ENCODE results near the gene SIRT3.
"Not testable (repeated sequence)": the region's sequence is repeated elsewhere in the genome, so short reads cannot be mapped to it uniquely, and the experiment has no call there.

SIRT3 gene

DNA sequence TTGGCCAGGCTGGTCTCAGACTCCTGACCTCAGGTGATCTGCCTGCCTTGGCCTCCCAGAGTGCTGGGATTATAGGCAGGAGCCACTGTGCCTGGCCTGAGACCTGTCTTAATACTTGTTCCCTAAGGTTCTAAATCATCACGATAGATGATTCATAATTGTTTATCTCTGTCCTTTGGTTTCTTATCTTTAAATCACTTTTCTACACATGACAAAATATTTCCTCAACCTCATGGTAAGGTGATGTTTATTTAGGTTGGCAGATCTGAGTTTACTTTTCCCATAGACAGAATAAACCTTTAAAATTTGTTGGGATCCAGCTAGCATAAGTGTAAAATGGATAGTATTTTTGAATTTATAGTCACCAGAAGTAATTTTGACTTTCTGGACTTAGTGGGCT, 4.2 kb upstream of the SIRT3 start:
- Mint-ChIP-seq H3K27me3 (ENCODE audit: low read depth, poor library complexity) (no peaks in the 10 kb centered on the region), H3K4me3 (no peak overlapping the region), H3K27ac (no peak overlapping the region), H3K36me3 (ENCODE audit: low read depth) (peaks cover 42% of the 10 kb centered on the region), H3K9me3 (no peaks in the 10 kb centered on the region), H3K4me1 (peaks cover 20% of the 10 kb centered on the region)
- DNase-seq: no peak
- no peak for TF ChIP-seq CTCF (IDR thresholded peaks at IDR 0.05)

DNA sequence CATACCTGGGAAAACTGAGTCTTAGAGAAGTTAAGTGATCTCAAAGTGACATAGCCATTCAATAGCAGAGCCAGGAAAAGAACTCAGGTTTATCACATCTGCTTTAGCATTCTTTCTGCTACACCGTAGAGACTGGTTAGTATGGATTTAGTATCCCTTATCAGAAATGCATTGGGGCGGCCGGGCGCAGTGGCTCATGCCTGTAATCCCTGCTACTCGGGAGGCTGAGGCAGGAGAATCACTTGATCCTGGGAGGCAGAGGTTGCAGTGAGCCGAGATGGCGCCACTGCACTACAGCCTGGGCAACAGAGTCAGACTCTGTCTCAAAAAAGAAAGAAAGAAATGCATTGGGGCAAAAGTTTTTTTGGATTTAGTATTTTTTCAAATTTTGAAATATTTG, 2.2 kb upstream of the SIRT3 start:
- not testable (repeated sequence) for DNase-seq; H3K27ac Mint-ChIP-seq; H3K27me3 Mint-ChIP-seq (ENCODE audit: low read depth, poor library complexity); H3K9me3 Mint-ChIP-seq
- H3K36me3 Mint-ChIP-seq (ENCODE audit: low read depth): peaks cover 32% of the 10 kb centered on the region
- H3K4me3 Mint-ChIP-seq: peak overlapping the region; percentile 95
- H3K4me1 Mint-ChIP-seq: peaks cover 28% of the 10 kb centered on the region

DNA sequence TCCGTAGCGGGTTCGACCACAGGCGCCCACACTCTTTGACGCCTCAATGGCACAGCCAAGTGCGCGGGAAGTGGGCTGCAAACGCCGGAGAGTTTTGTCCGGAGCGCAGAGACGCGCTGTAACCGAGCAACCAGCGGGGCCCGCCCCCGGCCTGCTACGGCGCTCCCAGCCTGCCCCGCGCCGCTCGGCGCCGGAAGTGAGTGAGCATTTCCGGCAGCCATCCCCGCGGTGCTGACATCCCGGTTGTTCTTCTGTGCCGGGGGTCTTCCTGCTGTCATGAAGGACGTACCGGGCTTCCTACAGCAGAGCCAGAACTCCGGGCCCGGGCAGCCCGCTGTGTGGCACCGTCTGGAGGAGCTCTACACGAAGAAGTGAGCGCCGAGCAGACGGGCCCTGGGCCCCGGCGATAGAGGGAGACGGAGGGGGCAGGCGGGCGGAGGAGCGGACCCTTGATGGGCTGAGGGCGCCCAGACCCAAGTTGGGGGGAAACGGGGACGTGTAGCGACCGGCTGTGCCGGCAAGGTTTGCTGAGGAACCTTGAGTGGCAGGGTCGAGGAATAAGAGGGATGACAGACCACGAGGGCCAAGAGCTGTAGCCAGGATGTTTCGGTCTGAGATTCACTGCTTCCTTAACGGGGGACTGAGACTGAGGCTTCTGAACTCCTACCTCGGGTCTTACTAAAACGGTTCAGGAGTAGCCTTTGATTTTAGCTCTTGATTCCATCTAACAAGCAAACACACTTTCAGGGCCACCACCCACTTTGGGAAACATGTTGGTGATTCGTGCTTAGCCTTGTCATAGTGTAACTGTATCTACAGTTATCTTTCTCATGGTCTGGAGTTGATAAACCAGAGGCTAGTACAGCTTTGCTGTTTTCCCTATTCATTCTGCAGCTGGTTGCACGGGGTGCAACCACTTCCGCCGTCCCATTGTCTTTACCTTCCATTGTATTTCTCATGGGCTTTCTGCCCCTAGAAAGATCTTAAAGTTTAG, 929 bp upstream of the SIRT3 start, which contains the start of gene PSMD13:
Gene PSMD13, plus strand, starts transcription at position 203 of the 994 bp plus-strand sequence. Its CDS starts 74 bp downstream, at position 277.
- H3K36me3 Mint-ChIP-seq (ENCODE audit: low read depth): peaks cover 19% of the 10 kb centered on the region
- H3K4me3 Mint-ChIP-seq: peak within 1 kb of the TSS; percentile 95

DNA sequence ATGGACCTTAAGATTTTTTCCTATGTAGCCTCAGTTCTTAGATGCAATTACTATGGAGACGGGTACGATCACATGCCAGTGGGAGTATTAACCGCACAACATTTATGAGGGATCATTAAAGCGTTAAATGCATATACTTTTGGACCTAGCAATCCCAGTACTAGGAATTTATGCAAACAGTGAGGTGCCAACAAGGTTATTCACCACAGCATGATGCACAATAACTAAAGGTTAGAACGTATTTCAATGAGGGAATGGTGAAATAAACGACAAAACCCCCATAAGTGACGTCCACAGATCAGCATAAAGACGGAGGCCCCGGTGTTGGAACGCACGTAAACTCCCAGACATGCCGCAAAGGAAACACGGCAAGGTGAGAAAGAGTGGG, 539 bp downstream of the SIRT3 start:
- H3K4me3 Mint-ChIP-seq: peak overlapping the region; percentile 95
- H3K4me1 Mint-ChIP-seq: peaks cover 28% of the 10 kb centered on the region
- H3K27ac Mint-ChIP-seq: peak overlapping the region; percentile 89
- DNase-seq: no peak
- no peaks in the 10 kb centered on the region for H3K9me3 Mint-ChIP-seq
- TF ChIP-seq CTCF (IDR thresholded peaks at IDR 0.05): no peak
- H3K36me3 Mint-ChIP-seq (ENCODE audit: low read depth): peaks cover 9% of the 10 kb centered on the region
- H3K27me3 Mint-ChIP-seq (ENCODE audit: low read depth, poor library complexity): no peaks in the 10 kb centered on the region

More for the DNA sequence above, 929 bp upstream of the SIRT3 start, which contains the start of gene PSMD13:
- no peak for TF ChIP-seq CTCF (IDR thresholded peaks at IDR 0.05)
- peak within 1 kb of the TSS; percentile 100 for H3K27ac Mint-ChIP-seq
- DNase-seq: peak; percentile 91
- H3K4me1 Mint-ChIP-seq: peaks cover 28% of the 10 kb centered on the region
- no peaks in the 10 kb centered on the region for H3K27me3 Mint-ChIP-seq (ENCODE audit: low read depth, poor library complexity)
- H3K9me3 Mint-ChIP-seq: no peaks in the 10 kb centered on the region

DNA sequence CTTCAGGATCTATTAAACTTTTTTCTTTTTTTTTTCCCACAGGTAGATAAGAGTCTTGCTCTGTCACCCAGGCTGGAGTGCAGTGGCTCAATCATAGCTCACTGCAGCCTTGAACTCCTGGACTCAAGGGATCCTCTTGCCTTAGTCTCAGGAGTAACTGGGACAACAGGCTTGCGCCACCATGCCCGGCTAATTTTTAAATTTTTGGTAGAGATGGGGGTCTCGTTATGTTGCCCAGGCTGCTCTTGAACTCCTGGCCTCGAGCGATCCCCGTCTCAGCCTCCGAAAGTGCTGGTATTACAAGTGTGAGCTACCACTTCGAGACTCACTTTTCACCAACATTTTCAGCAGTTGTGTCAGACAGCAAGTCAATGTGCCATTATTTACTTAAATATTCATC, 962 bp downstream of the SIRT3 start:
- Mint-ChIP-seq H3K9me3 (no peaks in the 10 kb centered on the region), H3K27ac (no peak overlapping the region), H3K4me3 (peak overlapping the region; percentile 95), H3K36me3 (ENCODE audit: low read depth) (peaks cover 10% of the 10 kb centered on the region), H3K4me1 (peaks cover 28% of the 10 kb centered on the region), H3K27me3 (ENCODE audit: low read depth, poor library complexity) (no peaks in the 10 kb centered on the region)
- TF ChIP-seq CTCF (IDR thresholded peaks at IDR 0.05): no peak
- no peak for DNase-seq

DNA sequence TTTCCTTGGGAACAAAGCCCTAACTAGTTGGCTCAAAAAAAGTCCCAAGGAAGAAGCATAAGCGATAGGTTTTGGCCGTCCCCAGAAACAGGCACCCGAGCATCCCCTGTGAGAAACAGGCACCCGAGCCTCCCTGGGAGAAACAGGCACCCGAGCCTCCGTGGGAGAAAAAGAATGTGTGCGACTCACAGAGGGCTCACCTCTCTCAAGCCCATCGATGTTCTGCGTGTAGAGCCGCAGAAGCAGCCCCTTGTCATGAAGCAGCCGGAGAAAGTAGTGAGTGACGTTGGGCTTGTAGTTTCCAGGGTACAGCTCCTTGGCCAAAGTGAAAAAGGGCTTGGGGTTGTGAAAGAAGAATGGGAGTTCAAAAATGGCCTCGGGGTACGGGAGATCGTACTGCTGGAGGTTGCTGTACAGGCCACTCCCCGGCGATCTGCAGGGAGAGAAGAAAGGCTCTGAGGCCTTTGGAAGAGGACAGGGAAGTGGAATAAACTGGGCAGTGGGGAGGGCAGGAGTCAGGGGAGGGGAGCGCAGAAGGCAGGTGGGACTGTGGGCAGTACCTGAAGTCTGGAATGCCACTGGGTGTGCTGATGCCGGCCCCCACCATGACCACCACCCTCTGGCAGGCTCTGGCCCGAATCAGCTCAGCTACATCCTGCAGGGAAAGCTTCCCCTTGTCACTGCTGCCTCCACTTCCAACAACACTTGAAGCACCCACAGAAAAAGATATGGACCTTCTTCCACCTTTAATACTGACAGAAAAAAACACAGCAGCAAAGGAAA, 3.2 kb downstream of the SIRT3 start:
- TF ChIP-seq CTCF (IDR thresholded peaks at IDR 0.05): no peak
- H3K27ac Mint-ChIP-seq: no peak overlapping the region
- H3K27me3 Mint-ChIP-seq (ENCODE audit: low read depth, poor library complexity): no peaks in the 10 kb centered on the region
- peaks cover 22% of the 10 kb centered on the region for H3K36me3 Mint-ChIP-seq (ENCODE audit: low read depth)
- DNase-seq: no peak
- no peaks in the 10 kb centered on the region for H3K9me3 Mint-ChIP-seq
- H3K4me1 Mint-ChIP-seq: peaks cover 19% of the 10 kb centered on the region
- H3K4me3 Mint-ChIP-seq: no peak overlapping the region

Data from nephron progenitor cell (in vitro differentiated cells).